Right ventricle myocardium superior (tissue), 1 donor: ENCODE data around the gene NUP214. TPM values are rescaled to one million over a fixed set of nuclear protein-coding genes. Genes with fewer than 3 reads are reported as not detected.

ENCODE experiments used
- ATAC-seq: fragments of 200-7000 bp; cut with Tn5 transposase; one replicate; pipeline ENCODE4 v1.9.1; 2020; ENCODE audit warnings: mild to moderate bottlenecking; ENCODE audit not compliant: poor library complexity
- DNase-seq: peaks from one replicate; pipeline ENCODE4 v3.0.0-alpha.2; 2020
- intact Hi-C: fragments of 100-400 bp; cut with DNase I; formaldehyde crosslinking; loops from one replicate; pipeline ENCODE4 v1.11.2; 2022
- total RNA-seq: library from RNA; stranded (reverse); fragmentation: NEBNext Ultra II Directional; extraction: Animal tissue kit (Norgen Biotek cat#: 25700); gene quantifications from one replicate; pipeline ENCODE4 v1.2.1, GENCODE V29; 2021
- donor health status: DM: no; HTN: yes; CAD: no; lungs with severe emphysema.

NUP214 gene
- total RNA-seq, 1 donor from 2014 or later: 22.4 TPM

DNA sequence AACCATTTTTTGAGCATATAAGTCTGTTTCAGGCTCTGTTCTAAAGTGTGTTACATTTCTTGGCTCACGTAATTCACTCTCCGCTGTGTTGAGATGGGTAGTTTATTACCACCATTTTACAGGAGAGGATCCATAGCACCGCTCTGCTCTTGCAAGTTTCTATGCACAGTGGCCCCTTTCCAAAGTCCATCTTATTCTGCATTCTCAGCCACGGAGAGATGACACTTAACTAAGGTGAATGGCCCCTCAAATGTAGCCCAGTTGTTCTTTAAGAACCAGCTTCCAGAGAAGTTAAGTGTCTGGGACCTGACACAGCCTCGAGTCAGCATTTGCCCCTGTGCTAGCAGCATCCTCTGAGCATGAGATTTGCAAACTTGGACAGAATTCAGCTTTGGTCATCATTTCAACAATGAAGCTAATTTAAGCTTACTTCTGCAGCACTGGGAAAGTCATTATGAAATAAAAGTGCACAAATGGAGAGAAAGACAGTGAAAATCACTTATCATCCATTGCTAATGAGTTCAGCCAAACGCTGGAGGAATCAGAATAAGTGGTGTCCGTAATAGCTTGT lies 89.0 kb downstream of the NUP214 start:
- intact Hi-C loops: no loop called here
- DNase-seq: no peak
- ATAC-seq: no peak

GRCh38 chr9:131214876-131215275 lies 89.5 kb downstream of the NUP214 start:
- intact Hi-C loops: no loop called here
- DNase-seq (no peak), ATAC-seq (no peak)

DNA sequence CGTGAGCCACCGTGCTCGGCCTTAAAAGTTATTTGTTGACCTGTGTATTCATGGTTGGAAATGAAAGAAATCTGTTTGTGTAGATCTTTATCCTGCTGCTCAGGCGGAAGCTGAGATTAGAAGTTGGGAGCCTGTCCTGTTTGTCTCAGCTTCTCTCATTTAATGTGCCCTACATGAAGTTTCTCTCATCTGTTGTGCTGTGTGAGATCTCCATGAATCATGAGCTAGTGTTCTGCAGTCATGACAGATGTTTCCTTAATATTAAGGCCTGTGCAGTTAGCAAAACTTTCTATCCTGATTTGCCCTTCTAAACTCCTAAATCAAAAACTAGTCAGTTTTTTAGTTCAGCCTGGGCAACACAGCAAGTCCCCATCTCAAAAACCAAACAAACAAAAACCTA lies 91.4 kb downstream of the NUP214 start:
- no peak for DNase-seq
- no peak for ATAC-seq
- intact Hi-C loops: no loop called here

- intact Hi-C loops: no loop called here
- ATAC-seq: no peak
- DNase-seq: no peak
Measured at GRCh38 chr9:131217331-131218031, 92.1 kb downstream of the NUP214 start.

DNA sequence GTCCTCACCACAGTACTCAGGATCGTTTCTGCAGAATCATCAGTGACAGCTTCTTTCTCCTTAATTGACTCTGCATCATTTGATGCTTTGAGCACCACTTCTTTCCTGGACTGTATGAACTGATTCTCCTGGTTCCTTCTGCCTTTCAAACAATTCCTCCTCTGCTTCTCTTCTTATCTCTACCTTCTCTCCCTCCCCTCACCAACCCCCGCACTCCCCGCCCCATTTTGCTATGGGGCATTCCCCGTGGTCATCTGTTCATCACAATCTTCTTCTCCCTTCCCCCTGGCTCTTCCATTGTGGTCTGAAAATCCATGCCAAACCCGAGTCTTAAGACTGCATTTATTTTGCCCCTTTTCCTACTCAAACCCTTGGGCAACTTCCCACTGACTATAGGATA lies 93.0 kb downstream of the NUP214 start:
- intact Hi-C loops: no loop called here
- DNase-seq: no peak
- no peak for ATAC-seq

DNA sequence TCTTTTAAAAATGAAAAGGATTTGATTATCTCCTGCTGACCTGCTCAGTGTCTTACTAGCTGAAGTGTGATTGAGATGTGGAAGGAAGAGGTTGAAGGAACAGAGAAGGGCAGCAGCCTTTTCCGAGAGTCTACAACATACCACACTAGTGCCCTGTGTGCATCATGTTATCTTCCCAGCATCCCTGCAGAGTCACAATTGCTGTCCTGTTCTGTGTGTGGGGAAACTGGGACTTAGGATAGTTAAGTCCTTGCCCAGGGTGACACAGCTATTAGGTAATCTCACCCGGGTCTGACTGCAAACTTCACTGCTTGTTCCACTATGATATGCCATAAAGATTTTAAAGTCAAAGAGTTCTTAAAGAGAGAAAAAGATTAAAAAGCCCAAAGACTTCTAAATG lies 95.1 kb downstream of the NUP214 start:
- intact Hi-C loops: no loop called here
- DNase-seq (no peak), ATAC-seq (no peak)

GRCh38 chr9:131222460-131222859 lies 97.1 kb downstream of the NUP214 start:
- intact Hi-C loops: no loop called here
- ATAC-seq: no peak
- DNase-seq: no peak

- intact Hi-C loops: no loop called here
- ATAC-seq (no peak), DNase-seq (no peak)
Measured at GRCh38 chr9:131226226-131226625, 100.8 kb downstream of the NUP214 start.

- intact Hi-C loops: no loop called here
- DNase-seq (peak; percentile 60), ATAC-seq (peak; percentile 38)
Measured at GRCh38 chr9:131227112-131227958, 101.9 kb downstream of the NUP214 start.

DNA sequence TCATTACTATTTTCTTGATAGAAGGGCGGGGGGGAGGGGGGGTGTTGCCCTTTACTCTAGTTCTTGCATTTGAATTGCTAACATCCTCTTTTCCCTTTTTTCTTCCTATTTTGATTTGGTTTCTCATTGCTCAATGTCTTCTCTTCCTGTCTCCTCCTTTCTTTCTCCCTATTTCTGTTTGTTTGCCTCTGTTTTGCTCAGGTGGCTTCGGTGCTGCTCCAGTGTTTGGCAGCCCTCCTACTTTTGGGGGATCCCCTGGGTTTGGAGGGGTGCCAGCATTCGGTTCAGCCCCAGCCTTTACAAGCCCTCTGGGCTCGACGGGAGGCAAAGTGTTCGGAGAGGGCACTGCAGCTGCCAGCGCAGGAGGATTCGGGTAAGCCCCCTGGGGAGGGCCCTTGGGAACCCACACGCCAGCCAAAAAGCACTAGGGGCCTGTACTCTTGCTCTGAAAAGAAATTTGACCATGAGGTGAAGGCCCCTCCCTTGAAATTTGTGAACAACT lies 102.6 kb downstream of the NUP214 start:
- intact Hi-C loops: no loop called here
- ATAC-seq (peak; percentile 21), DNase-seq (peak; percentile 45)

DNA sequence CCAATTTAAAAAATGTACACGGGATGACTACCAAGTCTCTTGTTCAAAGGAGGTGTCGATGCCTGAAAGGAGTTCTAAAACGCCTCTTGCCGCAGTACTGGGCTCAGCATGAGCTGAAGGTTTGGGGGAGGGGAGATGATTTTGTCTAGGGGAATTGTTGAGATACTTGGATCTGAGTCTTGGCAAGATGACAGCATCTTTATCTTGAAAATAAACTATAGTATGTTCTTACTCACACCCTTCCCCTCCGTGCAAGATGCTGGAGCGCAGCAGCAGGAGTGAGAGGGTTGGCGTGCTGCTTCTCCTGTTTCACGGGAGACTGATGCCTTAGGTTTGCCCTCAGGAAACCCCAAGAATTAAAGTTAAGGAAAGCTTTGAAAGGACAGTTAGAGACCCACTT lies 103.6 kb downstream of the NUP214 start:
- DNase-seq (no peak), ATAC-seq (no peak)
- intact Hi-C loops: no loop called here

DNA sequence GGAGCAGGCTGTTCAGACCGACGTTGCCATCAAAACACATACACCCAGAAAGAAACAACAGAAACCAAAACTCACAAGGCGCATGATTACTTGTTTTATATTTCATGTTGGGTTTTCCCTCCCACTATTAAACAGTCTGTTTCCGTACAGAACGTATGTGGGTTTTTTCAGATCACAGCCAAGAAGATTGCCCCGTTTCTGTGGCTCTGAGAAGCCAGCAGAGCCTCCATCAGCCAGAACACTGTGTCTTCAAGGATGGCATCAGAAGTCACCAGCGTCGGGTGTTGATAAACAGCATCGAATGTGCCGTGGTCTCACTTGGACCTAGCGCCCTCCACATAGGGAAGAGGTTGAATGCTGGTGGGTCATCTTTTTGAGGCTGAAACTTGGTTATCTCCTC lies 108.2 kb downstream of the NUP214 start:
- ATAC-seq (no peak), DNase-seq (no peak)
- intact Hi-C loops: no loop called here

DNA sequence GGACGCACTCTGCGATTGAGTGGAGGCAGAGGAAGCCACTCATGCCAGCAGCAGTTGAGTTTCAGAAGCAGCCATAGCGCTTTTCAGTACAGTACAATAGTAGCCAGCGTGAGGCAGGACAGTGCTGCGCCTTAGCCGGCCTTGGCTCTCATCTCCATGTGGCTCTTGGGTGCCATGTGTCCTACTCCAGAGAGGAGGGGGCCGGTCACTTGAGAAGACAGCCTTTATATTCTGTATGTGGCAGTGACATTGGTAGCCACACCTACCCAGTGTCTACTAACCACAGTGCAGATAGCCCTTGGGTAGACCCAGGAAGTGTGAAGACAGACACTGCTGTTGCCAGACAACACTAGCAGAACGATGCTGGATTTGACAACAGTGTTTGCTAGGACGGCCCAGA lies 108.6 kb downstream of the NUP214 start:
- DNase-seq (no peak), ATAC-seq (no peak)

GRCh38 chr9:131234799-131235479 lies 109.6 kb downstream of the NUP214 start:
- ATAC-seq: peak; percentile 71
- intact Hi-C loops: loop anchor here (5.0 kb wide), 2 partner anchors 42 to 102 kb away; partner anchors contain the start of gene FAM78A
- peak; percentile 47 for DNase-seq

More for the DNA sequence above, 108.6 kb downstream of the NUP214 start:
- intact Hi-C loops: no loop called here

DNA sequence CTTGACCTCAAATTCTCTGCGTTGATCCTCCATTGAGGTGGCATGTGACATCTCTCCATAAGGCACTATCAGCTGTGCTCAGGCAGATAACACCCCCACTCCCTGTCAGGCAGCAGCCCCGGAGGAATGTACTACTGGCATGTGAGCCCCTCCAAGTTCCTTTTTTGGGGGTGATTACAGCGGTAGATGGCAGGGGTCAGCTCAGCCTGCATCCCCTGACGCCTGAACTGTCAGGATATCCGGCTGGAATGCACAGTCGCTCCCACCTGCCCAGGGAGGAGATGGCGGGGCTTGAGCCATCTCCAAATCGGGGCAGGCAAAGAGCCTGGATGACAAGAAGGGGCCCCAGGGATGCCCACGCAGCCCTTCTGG lies 110.1 kb downstream of the NUP214 start:
- DNase-seq (no peak), ATAC-seq (peak; percentile 60)
- intact Hi-C loops: loop anchor here (5.0 kb wide), 2 partner anchors 42 to 102 kb away; partner anchors contain the start of gene FAM78A

DNA sequence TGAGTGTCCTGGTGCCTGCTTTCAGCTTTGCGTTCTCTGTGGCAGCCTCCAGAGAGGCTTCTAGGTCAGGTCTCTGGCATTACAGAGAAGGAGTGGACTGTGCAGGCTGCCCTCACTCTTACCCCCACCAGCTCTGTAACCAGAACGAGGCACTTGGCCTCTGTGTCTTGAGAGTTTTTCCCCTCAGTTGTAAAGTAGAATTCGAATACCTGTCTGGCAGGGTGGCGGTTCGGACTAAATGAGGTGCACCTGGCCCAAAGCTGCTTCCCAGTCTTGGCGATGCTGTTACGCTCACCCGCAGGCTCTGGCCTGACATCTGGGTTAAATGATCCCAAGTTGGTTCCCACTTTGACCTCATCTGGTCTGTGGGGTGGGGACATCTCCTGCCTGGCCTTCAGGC lies 110.8 kb downstream of the NUP214 start:
- intact Hi-C loops: loop anchor here (5.0 kb wide), 2 partner anchors 41 to 101 kb away; partner anchors contain the start of gene FAM78A
- DNase-seq (no peak), ATAC-seq (peak; percentile 8)

- no peak for DNase-seq
- intact Hi-C loops: loop anchor here (5.0 kb wide), 2 partner anchors 41 to 101 kb away; partner anchors contain the start of gene FAM78A
- ATAC-seq: no peak
Measured at GRCh38 chr9:131236761-131237160, 111.4 kb downstream of the NUP214 start.

- intact Hi-C loops: loop anchor here (5.0 kb wide), 2 partner anchors 40 to 100 kb away; partner anchors contain the start of gene FAM78A
- DNase-seq (no peak), ATAC-seq (no peak)
Measured at GRCh38 chr9:131237291-131237690, 111.9 kb downstream of the NUP214 start.
